HG03280 (cell line): ENCODE results near the gene CARNS1.

Experiments used
- ATAC-seq: cut with Tn5 transposase; IDR thresholded peaks from one replicate; pipeline ENCODE4 v1.9.1; 2021; ENCODE audit warnings: mild to moderate bottlenecking, moderate library complexity; ENCODE audit not compliant: unreplicated experiment

The CARNS1 gene

DNA sequence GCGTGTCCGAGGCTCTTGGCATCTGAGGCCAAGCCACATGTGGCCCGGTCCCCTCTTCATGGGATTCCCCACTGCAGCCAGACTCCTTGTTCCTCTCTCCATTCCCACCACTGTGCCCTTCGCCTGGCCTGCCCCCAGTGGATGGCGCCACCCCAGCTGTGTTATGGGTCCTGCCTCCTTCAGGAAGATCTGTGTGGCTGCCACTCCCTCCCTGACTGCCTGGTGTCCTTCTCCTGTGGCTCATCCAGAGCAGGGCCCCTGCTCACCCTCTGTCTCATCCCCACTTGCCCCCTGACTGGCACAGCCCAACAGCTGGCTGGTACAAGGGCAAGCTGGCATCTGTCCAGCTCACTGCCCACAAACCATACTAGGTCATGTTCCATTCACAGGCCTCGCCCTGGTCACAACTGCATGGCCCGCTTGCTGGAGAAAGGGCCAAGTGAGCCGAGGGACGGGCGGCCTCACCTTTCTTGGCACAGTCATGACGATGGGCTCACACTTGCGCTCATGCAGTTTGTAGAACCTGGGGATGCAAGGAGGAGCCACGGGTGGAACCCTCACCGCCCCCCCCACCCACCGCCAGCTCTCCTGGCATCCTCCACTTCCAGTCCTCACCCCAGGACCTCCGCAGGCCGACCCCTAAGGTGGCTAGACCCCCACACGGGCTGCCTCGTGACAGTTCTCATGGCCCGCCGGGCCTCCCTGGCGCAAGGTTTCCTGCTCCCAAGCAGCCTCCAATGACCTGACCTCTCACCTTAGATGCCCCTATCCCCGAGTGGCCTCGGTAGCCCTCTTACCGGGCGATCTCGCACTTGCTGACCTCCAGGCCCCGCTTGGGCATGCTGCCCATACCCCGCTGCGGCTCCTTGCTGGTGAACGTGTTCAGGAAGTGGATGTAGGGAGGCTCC is 24.1 kb downstream of the CARNS1 start:
- no peak for ATAC-seq

DNA sequence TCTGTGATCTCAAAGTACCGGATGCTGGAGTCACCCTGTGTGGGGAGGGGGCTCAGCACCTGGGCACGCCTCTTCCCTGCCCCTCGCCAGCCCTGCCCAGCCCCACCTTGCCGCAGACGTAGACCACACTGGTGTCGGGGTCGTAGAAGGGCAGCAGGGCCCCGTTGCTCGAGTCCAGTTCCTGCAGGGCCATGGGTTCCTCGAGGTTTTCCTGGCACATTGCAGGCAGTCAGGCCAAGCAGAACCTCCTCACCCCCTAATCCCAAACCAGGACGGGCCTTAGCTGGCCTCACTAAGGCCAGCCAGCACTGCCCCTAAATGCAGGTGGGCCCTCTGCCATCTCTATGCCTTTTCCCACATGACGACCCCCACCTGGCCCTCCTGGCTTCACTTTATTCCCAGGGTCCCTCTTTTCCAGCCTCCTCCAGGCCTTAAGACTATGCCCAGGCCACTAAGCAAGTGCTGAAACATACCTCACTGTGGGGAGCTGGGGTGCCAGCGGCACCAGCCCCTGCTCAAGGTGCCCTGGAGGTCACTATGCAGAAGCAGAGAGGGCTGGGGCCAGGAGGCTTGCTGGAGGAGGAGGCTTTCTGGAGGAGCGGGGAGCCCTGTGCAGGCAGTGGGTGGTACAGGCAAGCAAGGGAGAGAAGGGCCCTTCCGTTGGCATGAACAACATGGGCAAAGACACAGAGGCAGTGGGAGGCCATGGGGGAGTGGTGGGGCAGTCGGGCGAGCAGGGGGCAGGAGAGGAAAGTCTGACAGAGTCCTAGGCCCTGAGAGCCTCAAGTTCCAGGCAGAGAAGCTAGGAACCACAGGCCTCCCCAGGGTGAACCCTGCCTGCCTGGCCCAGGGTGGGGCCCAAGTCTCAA is 25.0 kb downstream of the CARNS1 start:
- no peak for ATAC-seq

DNA sequence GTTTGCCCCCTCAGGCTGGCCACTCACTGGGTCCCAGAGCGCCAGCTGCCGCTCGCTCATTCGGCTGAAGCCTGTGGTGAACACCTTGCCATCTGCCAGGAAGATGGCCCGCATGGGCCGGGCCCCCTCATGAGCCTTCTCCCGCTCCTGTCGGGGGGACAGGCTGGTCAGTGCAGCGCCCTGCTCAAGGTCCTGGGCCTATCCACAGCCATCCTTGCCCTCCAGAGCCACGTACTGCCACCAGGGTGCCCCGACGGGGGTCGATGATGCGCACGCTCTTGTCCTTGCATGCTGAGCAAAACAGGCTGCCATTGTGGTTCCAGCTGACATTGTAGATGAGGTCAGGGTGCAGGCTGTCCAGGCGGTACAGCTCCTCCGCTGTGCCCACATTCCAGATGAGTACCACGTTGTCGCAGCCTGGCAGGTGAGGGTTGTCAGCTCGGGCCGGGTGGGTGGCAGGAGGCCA is 25.7 kb downstream of the CARNS1 start:
- no peak for ATAC-seq

DNA sequence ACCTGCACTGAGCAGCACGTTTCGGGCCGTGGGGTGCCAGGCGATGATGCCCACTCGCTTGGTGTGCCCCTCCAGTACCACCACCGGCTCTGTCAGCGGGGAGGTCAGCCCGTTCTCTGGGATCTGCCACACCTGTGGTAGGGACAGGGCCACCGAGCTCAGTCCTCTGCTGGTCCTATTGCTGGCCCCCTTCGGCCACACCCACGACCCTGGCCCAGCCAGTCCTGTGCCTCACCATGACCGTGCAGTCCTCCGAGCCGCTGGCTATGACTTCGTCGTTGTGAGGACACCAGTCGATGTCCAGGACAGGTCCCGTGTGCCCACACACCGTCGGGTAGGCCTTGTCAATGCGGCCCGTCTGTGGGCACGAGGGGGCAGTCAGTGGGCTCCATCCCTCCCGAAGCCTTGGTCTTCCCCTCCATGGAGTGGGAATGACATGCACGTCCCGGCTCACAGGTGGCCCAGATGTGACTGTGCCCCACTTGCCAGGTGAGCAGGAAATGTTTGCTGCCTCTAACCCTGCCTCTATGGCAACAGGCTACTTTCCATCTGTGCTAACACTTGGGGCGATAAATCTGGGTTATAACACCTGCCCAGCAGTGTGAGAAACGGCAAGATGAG is 26.4 kb downstream of the CARNS1 start:
- no peak for ATAC-seq

DNA sequence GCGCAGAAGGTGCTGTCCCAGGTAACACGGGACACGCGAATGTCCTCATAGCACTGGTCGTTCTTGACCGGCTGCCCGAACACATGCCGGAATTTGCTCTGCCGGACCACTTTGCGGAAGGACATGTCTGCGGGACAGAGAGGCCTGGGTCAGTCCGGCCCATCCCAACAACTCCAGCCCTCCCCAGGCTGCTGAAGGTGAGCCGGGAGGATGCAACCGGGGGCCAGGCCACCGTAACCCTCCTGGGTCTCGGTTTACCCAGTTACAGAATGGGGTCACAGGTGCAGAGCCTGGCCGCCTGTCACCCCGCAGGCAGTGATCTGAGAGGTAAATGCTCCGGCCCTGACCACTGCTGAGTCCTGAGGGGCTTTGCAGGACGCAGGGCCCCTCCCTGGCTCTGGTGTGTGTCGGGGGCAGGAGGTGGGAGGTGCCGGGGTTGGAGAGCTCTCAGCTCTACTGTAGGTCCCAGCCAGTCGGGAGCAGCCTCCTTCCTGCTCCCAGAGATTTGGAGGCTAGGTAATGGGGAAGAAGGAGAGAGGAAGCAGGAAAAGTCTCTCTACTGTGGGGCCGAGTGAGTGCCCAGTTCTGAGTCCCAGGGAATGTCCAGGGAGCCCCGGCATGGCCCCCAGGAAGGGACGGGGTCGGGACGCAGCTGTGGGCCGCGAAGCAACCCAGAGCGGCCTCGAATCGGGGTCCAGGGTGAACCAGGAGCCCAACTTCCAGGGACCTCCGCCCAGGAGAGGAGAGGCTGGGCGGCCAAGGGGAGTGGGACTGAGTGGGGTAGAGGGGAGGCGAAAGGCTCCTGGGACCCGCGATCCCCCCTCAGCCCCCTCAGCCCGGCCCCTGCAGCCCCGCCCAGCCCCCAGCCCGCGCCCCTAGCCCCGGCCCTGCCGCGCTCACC is 27.3 kb downstream of the CARNS1 start:
- ATAC-seq, result no peak

DNA sequence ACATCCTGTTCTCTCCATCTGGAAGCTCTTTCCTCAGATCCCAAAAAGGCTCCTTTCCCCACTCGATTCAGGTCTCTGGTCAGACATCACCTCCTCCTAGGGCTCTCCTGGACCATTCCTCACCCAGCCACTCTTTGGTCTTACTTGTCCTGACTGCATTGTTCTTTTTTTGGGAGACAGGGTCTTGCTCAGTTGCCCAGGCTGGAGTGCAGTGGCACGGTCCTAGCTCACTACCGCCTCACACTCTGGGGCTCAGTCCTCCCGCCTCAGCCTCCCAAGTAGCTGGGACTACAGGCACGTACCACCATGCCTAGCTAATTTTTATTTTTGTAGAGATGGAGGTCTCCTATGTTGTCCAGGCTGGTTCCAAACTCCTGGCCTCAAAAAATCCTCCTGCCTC is 30.0 kb downstream of the CARNS1 start:
- no peak for ATAC-seq

DNA sequence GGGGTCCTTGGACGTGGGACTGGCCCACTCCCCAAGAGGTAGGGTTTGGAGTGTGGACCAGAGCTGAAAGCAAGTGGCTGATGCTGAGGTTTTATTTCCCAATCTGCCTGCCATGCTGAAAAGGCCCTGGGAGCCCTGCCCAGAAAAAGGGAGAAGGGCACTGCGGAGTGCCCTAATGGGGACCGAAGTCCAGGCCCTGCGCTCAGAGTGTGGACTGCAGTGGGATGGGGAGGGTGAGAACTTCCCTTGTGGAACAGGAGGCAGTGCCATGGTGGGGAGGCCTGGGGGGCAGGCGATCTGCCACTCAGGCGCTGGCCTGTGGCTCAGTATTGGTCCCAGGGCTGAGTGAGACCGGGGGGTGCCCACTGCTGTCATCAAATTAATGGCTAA is 32.7 kb downstream of the CARNS1 start:
- ATAC-seq, result no peak

DNA sequence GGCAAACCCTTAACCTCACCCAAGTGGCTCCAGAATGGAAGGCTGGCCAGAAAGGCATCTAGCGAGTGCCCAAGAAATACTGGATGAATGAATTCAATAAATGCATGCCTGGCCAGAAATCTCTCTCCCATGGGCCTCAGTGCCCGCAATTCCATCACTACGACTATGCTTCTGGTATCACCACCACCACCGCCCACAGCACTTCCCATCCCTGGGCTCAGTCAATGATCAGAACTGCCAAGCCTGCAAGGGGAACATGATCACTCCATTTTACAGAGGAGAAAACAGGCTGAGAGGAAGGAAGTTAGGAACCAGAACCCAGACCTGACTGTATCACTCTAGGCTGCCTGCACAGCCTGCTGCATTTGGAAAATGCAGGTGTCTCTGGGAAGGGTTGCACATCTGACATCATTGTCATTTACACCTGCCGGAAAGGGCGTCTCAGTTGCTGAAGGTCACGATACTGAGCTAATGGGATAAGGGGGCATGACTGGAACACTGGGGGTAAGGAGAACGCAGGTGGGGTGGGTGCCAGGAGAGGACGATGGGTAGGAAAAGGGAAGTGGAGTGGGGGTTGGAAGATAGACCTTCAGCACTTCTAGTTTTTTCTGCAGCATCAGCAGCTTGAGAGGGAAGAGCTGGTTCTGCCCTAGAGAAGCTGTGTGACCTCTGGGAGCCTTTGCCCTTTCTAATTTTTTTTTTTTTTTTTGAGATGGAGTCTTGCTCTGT is 33.8 kb downstream of the CARNS1 start:
- no peak for ATAC-seq

DNA sequence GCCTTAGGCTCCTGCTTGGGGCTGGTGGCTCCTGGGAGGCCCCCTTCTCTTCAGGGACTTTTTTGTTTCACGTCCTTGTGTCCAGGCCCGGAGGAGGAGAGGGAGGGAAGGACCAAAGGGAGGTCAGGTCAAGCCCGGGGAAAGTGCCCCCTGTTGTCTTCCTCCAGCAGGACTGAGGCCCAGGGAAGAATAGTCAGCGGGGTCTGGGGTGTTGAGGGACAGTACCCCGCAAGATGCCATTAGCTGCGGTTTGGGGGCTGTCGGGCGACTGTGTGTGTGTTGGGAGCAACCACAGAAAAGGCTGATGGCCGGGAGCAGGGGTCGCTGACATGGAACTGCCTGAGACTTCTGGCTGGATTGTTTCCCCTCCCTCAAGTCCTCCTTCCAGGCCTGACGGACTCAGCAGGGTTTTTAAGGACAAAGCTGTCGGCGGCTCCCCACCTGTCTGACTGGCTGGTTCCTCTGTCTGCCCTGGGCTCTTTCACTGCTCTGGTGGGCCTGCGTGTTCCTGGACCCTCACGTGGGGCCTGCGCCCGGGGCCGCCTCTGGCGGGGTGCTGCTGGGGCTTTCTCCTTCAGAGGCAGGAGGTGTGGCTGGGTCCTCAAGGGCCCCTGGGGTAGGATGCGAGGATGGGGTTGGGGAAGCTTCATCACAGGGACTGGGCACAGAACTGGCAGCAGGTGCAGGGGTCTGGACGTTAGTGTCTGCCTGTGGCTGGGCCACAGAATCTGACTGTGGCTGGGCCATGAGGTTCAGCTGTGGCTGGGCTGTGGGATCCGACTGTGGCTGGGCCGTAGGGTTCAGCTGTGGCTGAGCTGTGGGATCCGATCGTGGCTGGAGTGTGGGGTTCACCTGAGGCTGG is 35.5 kb downstream of the CARNS1 start:
- no peak for ATAC-seq

DNA sequence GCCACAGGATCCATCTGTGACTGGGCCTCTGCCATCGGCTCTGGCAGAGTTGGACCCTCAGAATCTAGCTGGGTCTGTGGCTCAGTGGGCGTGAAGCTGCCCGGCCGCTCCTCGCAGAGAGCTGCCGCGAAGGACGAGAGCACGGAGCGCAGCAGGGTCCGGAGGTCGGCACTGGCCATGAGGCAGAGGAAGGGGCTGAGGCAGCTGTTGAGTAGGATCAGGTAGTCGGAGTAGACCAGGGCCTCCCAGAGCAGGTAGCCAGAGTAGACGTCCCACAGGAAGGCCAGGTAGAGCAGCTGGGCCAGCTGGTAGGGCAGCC is 36.1 kb downstream of the CARNS1 start:
- no peak for ATAC-seq

DNA sequence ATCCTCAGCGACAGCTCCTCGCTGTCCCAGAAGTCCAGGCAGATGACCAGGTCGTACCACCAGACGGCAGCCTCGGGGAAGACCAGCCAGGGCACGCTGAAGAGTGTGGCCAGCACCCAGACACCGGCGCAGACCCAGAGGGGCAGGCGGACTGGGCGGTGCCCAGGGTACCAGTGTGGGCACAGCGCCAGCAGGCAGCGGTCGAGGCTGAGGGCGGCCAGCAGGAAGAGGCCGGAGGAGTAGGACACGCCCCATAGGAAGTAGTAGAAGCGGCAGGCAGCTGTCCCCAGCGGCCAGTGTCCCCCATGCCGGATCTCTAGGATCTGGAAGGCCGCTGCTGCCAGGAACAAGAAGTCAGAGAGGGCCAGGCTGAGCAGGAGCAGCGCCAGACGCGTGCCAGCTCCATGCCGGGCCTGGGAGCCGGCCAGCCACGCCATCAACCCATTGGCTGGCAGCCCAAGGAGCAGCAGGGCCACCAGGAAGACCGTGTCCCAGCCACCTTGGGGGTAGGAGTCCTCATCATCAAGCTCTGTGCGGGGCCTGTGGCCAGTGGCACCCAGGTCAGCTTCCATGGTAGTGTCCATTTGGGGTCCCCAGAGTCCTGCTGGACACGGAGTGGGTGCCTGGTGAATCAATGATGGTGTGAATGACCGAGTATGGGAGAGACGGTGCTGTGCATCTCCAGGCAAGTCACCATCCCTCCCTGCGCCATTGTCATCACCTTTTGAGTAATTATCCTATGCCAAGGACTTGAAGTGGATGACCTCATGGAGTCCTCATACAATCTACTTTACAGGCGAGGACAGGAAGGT is 36.9 kb downstream of the CARNS1 start, which contains the start of gene GPR152:
TSS of gene GPR152 (minus strand) at position 589 of the 812 bp plus-strand sequence. CDS start at position 584, 5 bp downstream.
- no peak for ATAC-seq

DNA sequence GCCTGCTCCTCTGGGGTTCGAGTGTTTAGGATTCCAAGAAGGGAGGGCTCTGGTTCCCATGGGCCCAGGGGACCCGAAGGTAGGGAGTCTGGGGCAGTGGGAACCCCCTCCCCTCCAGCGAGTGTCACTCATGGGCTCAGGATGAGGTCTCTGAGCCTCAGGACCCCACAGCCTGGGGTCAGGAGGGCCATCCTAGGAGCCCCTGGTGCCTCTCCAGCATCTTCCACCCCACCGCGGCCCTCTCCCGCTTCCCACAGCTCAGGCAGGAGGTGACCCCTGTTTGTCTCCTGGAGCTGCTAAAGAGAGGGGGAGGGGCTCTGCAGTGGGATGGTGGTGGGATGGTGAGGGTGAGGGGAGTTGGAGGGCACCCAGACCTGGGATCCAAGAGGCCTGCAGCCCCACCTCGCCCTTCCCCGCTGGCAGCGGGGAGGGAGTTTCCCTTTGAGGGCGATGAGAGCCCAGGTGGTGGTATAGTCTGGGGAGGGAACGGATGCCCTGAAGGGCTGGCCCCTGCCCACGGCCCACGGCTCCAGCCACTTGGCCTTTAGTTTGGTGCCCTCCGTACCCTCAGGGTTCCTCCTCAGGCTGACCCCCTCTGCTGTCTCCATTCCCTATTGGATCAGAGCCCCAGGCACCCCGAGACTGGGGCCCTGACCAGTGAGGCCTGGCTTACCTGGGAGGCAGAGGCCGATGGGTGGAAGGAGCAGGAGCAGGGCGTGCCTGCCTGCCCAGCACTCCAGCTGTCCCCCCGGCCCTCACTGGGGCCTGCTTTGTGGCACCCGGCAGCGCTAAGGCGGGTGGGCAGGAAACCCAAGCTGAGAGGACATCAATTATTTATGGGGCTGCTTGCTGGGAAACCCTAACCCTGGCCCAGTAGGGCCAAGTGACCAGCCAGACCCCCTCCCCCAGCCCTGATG is 38.6 kb downstream of the CARNS1 start:
- no peak for ATAC-seq

DNA sequence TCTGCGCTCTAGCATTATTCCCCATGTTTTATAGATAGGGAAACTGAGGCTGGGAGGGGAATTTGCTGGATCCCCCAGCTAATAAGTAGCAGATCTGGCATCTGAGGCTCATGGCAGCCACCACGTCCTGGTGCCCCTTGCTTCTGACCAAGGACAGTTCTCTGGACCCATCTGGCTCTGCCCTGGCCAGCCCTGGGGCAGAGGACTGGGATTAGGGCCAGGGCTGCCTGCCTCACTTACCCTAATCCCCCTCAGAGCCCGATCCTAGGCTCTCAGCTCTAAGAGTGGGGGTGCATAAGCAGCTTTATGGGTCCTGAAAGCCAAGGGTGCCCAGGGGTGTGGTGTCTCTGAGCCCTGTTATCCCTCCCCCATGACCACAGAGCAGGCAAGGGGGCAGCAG is 39.6 kb downstream of the CARNS1 start, which contains the start of gene CABP4:
TSS of gene CABP4 (plus strand) at position 301 of the 400 bp plus-strand sequence. CDS start at position 371, 70 bp downstream.
- no peak for ATAC-seq

DNA sequence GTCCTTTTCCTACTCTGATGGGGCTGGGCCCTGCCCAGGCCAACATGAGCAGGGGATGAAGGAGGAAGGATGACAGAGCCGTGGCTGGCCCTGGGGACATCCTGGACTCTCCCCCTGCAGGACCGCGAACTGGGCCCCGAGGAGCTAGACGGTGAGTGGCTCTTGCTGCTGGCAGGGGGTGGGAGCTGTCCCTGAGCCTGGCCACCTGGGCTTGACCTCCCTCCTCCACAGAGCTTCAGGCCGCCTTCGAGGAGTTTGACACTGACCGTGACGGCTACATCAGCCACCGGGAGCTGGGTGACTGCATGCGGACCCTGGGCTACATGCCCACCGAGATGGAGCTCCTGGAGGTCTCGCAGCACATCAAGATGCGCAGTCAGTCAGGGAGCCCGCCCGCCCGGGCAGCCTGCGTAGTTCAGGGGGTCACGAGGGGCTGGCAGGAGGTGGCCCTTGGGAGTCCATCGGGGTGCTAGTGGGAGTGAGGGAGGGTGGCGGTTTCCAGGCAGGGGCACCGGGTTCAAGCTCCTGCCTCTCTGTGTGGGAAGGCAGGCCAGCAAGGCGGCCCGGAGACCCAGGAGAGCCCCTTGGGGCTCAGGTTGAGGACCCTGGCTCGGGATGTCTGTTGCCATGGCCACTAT is 40.7 kb downstream of the CARNS1 start:
- ATAC-seq, result no peak

DNA sequence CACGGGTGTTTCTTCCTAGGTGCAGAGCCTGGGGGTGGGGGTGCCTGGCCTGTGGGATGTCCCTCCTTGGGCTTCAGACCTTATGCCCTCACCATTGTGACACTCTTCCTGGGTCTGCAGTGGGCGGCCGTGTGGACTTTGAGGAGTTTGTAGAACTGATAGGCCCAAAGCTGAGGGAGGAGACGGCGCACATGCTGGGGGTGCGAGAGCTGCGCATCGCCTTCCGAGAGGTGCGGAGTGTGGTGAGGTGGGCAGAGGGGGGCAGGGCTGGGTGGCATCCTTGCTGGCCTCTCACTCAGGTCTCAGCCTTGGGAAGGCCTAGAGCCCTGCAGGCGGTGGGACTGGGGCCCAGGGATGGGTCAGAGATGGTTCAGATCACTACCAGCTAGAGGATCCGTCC is 42.0 kb downstream of the CARNS1 start:
- ATAC-seq, result no peak

DNA sequence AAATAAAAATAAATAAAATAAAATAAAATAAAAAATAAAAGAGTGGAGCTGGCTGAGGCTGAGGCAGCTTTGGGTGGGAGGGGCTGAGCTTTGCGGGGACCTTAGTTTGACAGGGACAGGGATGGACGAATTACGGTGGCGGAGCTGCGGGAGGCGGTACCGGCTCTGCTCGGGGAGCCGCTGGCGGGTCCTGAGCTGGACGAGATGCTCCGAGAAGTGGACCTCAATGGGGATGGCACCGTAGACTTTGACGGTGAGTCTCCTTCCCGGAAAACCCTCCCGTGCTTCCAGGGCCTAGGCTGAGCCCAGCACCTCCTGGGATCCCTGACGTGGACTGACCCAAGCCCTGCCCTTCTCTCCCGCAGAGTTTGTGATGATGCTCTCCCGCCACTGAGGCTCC is 42.8 kb downstream of the CARNS1 start:
- no peak for ATAC-seq
